ENCODE results near the gene WWOX.

GRCh38 chr16:78619811-78620210 is 520.4 kb downstream of the WWOX start:
- TF ChIP-seq EZH2 (IDR thresholded peaks at IDR 0.05; ENCODE audit: low read length, unreplicated experiment) (no peak), CTCF (conservative IDR thresholded peaks at IDR 0.05; ENCODE audit: low read depth, low read length) (no peak)
